Muscle of back (tissue), 11 donors: ENCODE measurements around the gene ZEB2. TPM values are rescaled to one million over a fixed set of nuclear protein-coding genes. Genes with fewer than 3 reads are reported as not detected.

Experiments
- DNase-seq, 3 donors: peaks; one replicate each; pipeline versions ENCODE4 v3.0.0 to v3.0.0-alpha.2; 2013
- polyA plus RNA-seq, 10 donors: library from polyadenylated mRNA; unstranded; fragments of 120-200 nt; gene quantifications; one replicate each; pipeline ENCODE4 v1.2.1, GENCODE V29; 2013; ENCODE audit not compliant: insufficient read length in 10 of 10

ZEB2 gene
- polyA plus RNA-seq, 10 donors = 88.5 to 143 (median 117) TPM

GRCh38 chr2:144472911-144473310 lies 47.0 kb downstream of the ZEB2 start:
- no peak for DNase-seq

- no peak for DNase-seq
Observed at GRCh38 chr2:144472046-144472412, 47.9 kb downstream of the ZEB2 start.

GRCh38 chr2:144471305-144472045 lies 48.4 kb downstream of the ZEB2 start:
- no peak for DNase-seq

DNA sequence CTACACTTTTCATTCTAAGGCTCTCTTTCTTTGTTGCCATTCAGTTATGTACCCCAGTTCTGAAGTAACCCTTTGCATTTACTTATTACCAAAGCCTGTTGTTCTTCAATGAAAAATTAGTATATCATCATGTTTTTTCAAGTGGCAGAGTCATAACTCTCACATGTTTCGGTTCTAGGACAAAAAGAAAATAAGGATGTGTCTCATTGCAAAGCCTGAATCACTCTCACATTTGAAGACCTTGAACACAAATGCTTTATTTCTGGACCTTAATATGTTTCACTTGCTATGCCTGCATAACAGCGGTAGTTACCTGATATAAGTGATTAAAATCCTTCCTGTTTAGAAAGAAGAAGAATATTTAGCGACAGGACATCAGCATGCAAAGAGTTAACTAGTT lies 49.1 kb downstream of the ZEB2 start:
- DNase-seq = no peak

- DNase-seq = no peak
Observed at GRCh38 chr2:144470334-144470733, 49.6 kb downstream of the ZEB2 start.

DNA sequence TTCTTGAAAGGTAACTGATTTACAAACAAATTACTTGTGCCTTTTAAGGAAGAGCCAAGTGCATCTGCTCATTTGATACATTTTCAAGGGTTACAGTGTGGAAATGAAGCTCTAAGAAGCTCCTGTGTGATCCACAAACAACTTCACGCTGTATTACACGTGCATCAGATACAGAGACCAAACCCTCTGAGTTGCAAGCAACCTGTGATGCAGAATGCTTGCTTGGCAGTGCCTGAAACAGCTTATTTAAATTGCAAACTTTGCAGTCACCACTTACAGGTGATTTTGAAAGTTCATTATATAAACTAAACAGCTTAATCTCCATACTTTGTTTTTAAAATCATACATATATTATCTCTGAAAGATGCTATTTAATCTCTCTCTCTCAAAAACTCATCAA lies 50.1 kb downstream of the ZEB2 start:
- DNase-seq = no peak

GRCh38 chr2:144468823-144469595 lies 50.9 kb downstream of the ZEB2 start:
- DNase-seq = no peak

GRCh38 chr2:144467502-144468137 lies 52.3 kb downstream of the ZEB2 start:
- no peak for DNase-seq

DNA sequence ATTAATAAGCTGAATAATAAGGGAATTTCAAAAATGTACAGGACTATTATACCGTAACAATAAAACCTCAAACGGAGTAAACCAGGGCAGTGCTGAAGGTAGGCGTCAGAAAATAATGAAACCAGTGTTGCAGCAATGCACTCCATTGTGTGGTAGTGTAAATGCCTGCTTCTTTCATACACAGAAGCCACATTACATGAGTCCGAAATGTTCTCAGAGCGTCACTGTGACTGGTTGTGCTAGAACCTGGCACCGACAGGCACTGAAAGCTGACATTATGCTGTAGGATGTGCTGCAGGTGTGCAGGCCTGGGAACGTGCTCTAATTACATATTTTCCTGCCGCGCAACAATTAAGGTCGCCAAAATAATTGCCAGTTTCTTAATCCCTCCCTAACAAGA lies 53.3 kb downstream of the ZEB2 start:
- no peak for DNase-seq

GRCh38 chr2:144465749-144466148 lies 54.2 kb downstream of the ZEB2 start:
- no peak for DNase-seq

GRCh38 chr2:144464730-144465129 lies 55.2 kb downstream of the ZEB2 start:
- no peak for DNase-seq

DNA sequence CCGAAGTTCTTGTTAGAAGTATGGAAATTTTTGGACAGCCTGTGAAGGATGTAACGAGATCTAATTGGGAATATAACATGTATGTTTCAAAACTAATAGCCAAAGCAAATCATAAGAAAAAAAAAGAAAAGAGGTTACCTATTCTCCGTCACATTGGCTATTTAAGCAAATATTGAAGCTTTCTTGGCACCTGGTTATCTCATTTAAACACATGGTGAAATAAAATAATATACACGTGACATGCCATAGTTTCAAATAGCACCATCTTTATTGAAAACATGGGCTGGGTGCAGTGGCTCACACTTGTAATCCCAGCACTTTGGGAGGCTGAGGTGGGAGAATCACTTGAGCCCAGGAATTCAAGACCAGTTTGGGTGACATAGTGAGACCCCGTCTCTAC lies 56.7 kb downstream of the ZEB2 start:
- no peak for DNase-seq

- no peak for DNase-seq
Observed at GRCh38 chr2:144462266-144462665, 57.7 kb downstream of the ZEB2 start.

- peak in 1 of 3 donors; percentile 42 for DNase-seq
Observed at GRCh38 chr2:144461308-144461766, 58.6 kb downstream of the ZEB2 start.

DNA sequence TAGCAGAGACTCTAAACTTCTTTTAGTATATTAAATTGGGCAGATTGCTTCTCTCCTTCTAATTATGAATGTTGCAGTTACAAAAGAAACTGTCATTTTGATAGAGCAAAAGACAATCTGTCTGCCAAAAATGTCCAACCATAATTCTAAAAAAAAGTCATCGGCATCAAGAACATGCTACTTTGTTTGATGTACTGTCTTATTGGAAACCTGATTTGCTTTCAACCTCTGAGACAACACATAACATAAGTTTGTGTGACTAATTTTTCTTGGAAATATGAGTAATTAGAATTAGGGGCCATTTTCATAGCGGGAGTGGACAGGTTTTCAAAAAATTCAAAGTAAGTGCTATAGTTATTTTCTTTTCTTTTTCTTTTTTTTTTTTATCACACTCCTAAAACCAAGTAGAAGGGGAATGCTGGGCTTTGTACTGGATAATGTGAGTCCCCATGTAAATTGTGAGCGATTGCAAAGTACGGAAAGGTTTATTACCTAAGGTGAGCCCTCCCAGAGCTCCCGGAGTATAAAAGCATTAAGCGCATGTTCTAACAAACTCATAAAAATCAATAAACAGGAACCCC lies 59.1 kb downstream of the ZEB2 start:
- DNase-seq = no peak

GRCh38 chr2:144459937-144460336 lies 60.0 kb downstream of the ZEB2 start:
- DNase-seq = no peak

DNA sequence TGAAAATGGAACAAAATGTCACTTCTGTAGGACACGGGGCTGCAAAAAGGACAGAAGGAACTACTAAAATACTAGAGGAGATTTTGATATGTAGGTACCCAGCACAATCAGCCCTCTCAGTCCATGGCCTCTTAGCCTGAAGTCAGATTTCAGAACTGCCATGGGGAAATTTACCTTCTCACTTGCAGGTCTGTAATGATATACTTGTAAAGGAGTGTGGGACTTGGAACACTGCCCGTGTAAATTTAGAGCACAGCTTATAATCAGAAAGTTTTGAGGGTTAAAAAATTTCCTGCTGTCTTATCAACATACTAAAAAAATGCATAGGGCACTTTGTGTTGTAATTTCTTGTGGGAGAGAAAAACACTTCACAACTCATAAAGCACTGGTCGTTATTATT lies 60.6 kb downstream of the ZEB2 start:
- no peak for DNase-seq

DNA sequence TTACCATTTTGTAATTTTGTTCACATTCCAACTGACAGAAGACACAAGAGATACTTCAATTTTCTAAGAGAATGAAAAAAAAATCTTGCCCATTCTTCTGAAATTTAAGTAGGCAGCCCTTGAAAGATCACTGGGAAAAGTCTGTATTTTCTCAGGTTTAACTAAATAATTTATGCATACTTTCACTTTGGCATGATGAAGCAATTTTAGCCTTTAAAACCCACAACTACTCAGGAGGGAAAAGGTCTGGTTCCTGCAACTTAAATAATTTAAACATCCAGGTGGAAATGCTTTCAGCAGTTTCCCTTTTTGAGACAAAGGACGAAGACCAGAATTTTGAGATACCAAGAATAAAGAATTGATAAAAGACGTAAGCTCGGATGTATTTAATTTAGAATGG lies 61.4 kb downstream of the ZEB2 start:
- no peak for DNase-seq

DNA sequence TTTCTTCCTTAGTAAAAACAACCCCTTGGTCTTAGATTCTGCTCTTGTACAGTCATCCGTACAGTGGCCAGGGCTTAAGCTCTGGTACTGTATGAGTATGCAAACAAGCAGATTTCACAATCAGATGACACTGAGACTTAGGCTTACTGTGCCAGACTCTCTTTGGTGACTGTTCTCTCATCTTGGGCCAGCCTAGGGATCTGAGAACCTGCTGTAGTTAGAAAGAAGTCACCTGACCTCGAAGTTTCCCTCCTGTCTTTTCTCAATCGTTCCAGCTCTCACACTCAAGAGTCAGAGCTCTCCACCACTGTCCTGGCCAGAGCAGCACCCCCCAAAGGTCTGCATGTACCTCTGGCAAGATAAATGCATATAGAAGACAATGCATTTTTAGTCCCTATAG lies 63.2 kb downstream of the ZEB2 start:
- DNase-seq = peak in 2 of 3 donors; percentile 34 to 63

DNA sequence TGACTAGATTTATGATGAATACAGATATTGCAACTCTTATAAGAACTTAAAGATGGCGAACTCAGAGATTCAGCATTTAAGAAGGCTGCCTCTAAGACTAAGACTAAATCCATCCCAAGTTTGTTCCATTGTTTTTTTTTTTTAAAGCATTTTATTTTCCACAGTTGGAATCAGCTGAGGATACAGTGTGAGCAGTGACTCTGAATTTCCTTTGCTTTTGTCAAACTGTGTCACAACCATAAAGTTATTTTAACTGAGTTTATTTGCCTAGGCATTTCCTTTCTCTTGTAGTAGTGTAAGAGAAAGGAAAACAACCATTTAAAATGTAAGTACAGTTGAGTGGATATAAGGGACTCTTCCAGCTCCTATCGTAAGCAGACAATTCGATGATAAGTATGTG lies 63.9 kb downstream of the ZEB2 start:
- DNase-seq = no peak

DNA sequence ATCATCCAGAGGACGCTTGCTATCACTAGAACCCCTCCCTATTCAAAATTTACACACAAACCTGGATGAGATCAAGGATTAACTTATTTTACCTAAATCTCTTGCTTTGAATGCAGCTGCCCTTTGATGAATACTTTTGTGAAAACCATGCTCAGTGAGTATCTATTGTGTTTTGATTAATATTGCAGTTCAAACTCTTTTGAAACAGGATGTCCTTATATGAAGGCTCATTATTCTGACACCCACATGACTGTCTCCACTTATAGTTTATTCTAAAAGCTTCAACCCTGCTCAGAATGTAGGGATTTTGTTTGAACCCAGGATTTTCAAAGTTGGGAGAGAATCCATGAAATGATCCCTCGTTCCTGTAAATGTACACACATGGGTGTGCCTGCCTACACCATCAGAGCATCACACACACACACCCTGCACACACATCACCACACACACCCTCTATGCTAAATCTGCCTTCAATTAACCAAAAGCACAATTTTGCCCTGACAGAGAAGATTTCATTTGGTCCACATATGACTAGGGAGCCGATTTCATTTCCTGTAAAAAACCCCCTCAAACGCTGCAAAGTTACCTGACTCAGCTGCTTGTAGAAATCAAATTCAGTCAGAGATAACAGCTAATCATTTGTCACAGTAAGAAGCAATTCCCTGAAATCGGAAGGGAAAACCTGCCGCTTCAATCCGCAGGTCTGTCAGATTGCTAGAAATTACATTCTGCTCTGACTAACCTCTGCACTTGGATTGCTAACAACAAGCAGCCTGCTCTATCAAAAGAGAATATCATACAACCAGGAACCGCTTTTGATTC lies 65.2 kb downstream of the ZEB2 start:
- no peak for DNase-seq
